GM12892 (cell line): ENCODE results near the gene FAM110D.

ENCODE experiments used
- POLR2A ChIP-seq: IDR thresholded peaks from 2 replicates; pipeline ENCODE4 v1.6.1; 2011; ENCODE audit warnings: low read depth, low read length, control low read depth
- POLR2AphosphoS5 ChIP-seq: IDR thresholded peaks from 2 replicates; pipeline ENCODE4 v1.6.1; 2011; ENCODE audit warnings: low read depth, low read length, control low read depth
- TAF1 ChIP-seq: IDR thresholded peaks from 2 replicates; pipeline ENCODE4 v1.6.1; 2011; ENCODE audit warnings: low read depth, mild to moderate bottlenecking, control low read depth, low read length, borderline replicate concordance

GRCh38 chr1:26126321-26127084 lies 32.4 kb upstream of the FAM110D start:
- TF ChIP-seq TAF1 (no peak), POLR2AphosphoS5 (no peak), POLR2A (no peak)
